ENCODE measurements around the gene KRT16.
"Not testable (repeated sequence)": the region's sequence is repeated elsewhere in the genome, so short reads cannot be mapped to it uniquely, and the experiment has no call there.

The KRT16 gene

DNA sequence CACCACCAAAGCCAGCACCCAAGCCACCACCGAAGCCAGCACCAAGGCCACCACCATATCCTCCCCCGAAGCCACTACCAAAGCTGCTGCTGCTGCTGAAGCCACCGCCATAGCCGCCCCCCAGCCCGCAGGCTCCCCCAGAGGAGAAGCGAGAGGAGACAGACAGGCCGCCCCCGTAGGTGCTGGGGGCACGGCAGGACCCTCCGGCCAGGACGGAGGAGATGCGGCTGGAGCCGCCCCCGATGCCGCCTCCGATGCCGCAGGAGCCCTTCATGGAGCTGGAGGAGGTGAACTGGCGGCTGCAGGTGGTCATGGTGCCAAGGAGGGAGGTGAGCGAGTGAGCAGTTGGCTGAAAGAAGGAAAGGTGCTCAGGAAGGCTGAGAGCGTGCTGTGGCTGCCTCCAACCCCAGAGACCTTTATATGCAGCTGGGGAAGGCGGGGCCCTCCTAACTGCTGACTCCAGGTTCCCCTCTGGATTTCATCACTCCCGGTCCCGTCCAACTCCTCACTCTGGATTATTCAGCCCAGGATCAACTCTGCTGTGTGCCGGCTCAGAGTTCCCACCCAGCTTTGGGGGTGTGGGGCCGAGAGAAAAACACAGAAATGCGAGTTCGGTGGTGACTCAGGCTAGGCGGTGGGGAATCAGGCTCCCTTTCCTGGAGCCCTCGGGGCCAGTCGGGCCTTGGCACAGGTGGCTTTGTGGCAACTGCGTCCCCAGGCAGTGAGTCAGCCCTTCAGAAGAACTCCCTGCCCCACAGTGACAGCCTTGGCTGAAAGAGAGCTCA lies at the start of gene KRT16:
Gene KRT16, minus strand, starts transcription at position 392 of the 785 bp plus-strand sequence. Its CDS starts 79 bp downstream, at position 313.
- H3K4me3 Mint-ChIP-seq, H3K27ac Mint-ChIP-seq, H3K27me3 Mint-ChIP-seq: not testable (repeated sequence)

DNA sequence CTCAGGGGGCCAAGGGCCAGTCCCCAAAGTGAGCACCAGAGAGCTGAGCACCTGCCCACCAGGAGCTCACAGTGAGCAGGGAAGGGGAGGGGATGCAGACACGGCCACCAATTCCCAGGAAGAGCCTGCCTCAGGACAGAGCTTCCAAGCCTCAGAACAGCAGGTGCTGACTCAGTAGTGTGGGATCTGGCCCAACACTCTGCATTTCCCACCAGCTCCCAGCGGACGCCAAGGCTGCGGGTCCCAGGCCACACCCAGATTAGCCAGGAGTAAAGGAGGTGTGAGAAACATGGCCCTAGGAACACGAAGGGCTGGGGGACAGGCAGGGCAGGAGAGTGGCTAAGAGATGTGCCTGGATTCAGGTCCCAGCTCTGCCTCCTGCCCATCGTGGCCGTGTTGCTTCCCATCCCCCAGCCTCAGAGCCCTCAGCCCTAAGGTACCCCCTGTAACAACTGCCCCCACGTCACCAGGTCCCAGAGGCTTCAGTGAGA lies 47.7 kb upstream of the KRT16 start:
- H3K4me3 Mint-ChIP-seq, result no peak overlapping the region

More for the DNA sequence above, at the start of gene KRT16:
- H3K9me3 Mint-ChIP-seq (ENCODE audit: low read depth); H3K4me1 Mint-ChIP-seq (ENCODE audit: low read depth); H3K36me3 Mint-ChIP-seq: not testable (repeated sequence)

GRCh38 chr17:41659427-41660212 lies 47.1 kb upstream of the KRT16 start:
- Mint-ChIP-seq H3K27me3 (no peaks in the 10 kb centered on the region), H3K27ac (no peak overlapping the region), H3K4me1 (ENCODE audit: low read depth) (peaks cover 4% of the 10 kb centered on the region), H3K36me3 (no peaks in the 10 kb centered on the region), H3K4me3 (no peak overlapping the region), H3K9me3 (ENCODE audit: low read depth) (no peaks in the 10 kb centered on the region)

More for the DNA sequence above, 47.7 kb upstream of the KRT16 start:
- Mint-ChIP-seq H3K27me3 (no peaks in the 10 kb centered on the region), H3K36me3 (no peaks in the 10 kb centered on the region), H3K4me1 (ENCODE audit: low read depth) (peaks cover 7% of the 10 kb centered on the region), H3K27ac (no peak overlapping the region), H3K9me3 (ENCODE audit: low read depth) (no peaks in the 10 kb centered on the region)

DNA sequence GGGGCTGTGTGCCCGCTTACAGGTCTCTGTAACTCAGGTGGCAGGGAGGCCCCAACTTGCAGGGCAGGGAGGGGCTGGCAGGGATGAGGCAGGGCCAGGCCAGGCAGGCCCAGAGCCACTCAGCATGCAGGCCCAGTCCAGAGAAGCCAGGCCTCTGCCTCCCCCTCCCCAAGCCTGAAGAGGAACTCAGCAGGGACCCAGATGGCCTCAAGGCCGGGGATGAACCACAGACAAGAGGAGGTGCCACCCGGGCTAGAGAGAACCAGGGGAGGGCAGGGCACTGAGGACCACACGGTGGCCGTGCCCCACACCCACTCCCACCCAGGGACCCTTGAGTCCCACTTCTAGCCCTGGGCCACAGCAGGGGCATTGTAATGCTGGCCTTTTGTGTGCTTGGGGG lies 46.3 kb upstream of the KRT16 start:
- no peak overlapping the region for H3K4me3 Mint-ChIP-seq
- no peaks in the 10 kb centered on the region for H3K36me3 Mint-ChIP-seq
- peaks cover 4% of the 10 kb centered on the region for H3K4me1 Mint-ChIP-seq (ENCODE audit: low read depth)
- no peaks in the 10 kb centered on the region for H3K9me3 Mint-ChIP-seq (ENCODE audit: low read depth)
- no peaks in the 10 kb centered on the region for H3K27me3 Mint-ChIP-seq
- no peak overlapping the region for H3K27ac Mint-ChIP-seq

GRCh38 chr17:41657936-41658335 lies 45.4 kb upstream of the KRT16 start:
- Mint-ChIP-seq H3K27ac (no peak overlapping the region), H3K9me3 (ENCODE audit: low read depth) (no peaks in the 10 kb centered on the region), H3K27me3 (no peaks in the 10 kb centered on the region), H3K4me1 (ENCODE audit: low read depth) (no peaks in the 10 kb centered on the region), H3K36me3 (no peaks in the 10 kb centered on the region), H3K4me3 (no peak overlapping the region)

DNA sequence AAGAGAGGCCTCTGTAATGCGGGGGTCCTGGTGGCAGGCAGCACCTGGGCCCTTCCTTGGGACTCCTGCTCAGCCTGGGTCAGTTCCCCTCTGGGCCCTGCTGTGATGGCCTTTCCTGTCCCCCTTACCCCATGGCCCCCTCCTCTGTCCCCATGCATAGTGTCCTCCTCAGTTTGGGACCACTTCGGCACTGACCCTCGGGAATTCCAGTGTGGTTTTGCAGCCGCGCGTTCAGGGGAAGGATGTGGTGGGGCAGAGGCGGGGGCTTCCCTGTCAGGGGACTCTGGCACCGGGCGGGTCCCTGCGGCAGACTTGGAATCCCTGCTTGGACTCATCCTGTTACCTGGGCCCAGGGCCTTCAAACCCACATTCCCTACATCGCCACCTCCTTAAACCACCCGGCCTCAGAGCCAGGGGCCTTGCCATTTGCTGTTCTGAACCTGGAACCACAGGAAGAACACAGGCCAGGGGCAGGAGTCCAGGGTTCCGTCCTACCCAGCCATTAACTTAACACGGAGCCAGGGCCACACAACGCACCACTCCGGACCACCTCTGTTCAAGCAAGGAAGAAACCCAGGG lies 44.7 kb upstream of the KRT16 start:
- no peaks in the 10 kb centered on the region for H3K4me1 Mint-ChIP-seq (ENCODE audit: low read depth)
- no peaks in the 10 kb centered on the region for H3K36me3 Mint-ChIP-seq
- H3K4me3 Mint-ChIP-seq, result no peak overlapping the region
- no peaks in the 10 kb centered on the region for H3K9me3 Mint-ChIP-seq (ENCODE audit: low read depth)
- no peaks in the 10 kb centered on the region for H3K27me3 Mint-ChIP-seq
- no peak overlapping the region for H3K27ac Mint-ChIP-seq

- Mint-ChIP-seq H3K4me1 (ENCODE audit: low read depth) (no peaks in the 10 kb centered on the region), H3K36me3 (no peaks in the 10 kb centered on the region), H3K9me3 (ENCODE audit: low read depth) (no peaks in the 10 kb centered on the region), H3K4me3 (no peak overlapping the region), H3K27ac (no peak overlapping the region), H3K27me3 (no peaks in the 10 kb centered on the region)
Measured at GRCh38 chr17:41656249-41657023, 43.9 kb upstream of the KRT16 start.

- no peaks in the 10 kb centered on the region for H3K36me3 Mint-ChIP-seq
- H3K4me1 Mint-ChIP-seq (ENCODE audit: low read depth), result no peaks in the 10 kb centered on the region
- no peak overlapping the region for H3K27ac Mint-ChIP-seq
- no peaks in the 10 kb centered on the region for H3K9me3 Mint-ChIP-seq (ENCODE audit: low read depth)
- H3K27me3 Mint-ChIP-seq, result no peaks in the 10 kb centered on the region
- H3K4me3 Mint-ChIP-seq, result no peak overlapping the region
Measured at GRCh38 chr17:41655611-41656111, 43.1 kb upstream of the KRT16 start.

- H3K4me3 Mint-ChIP-seq, result no peak overlapping the region
- no peaks in the 10 kb centered on the region for H3K36me3 Mint-ChIP-seq
- H3K27ac Mint-ChIP-seq, result no peak overlapping the region
- no peaks in the 10 kb centered on the region for H3K9me3 Mint-ChIP-seq (ENCODE audit: low read depth)
- H3K4me1 Mint-ChIP-seq (ENCODE audit: low read depth), result no peaks in the 10 kb centered on the region
- H3K27me3 Mint-ChIP-seq, result no peaks in the 10 kb centered on the region
Measured at GRCh38 chr17:41654678-41655607, 42.4 kb upstream of the KRT16 start.

DNA sequence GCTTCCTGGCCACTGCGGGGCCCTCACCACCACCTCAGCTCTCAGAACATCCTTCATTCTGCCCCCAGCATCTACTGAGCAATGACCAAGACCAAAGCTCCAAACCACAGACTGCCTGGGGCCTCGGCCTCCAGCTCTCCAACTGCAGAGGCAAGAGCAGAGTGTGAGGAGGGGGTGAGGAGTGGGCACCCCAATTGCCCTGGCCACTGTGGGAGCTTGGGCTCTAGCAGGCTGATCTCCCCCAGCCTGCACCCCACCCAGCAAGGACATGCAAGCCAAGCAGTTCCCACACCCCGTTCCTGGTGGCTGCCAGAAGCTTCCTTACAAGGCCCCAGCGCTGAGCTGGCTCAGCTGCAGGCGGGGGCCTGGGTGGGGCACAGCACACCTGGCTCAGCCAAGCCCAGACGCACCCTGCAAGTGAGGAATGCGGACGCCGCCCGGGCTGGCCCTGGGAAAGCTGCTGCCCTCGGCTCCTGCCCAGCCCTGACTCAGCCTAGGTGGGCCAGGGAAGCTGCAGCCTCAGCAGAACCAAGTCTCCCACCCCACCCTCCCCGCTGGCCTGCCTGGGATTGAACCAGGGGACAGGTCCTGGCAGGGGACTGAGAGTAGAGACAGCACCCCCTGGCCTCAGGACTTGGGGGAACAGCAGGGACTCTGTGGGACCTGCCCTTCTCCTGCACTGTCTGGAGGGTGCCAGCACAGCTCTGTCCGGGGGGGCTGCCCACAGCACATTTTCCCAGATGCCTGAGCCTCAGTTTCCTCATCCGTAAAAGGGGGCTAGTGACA lies 41.5 kb upstream of the KRT16 start:
- H3K36me3 Mint-ChIP-seq, result no peaks in the 10 kb centered on the region
- no peaks in the 10 kb centered on the region for H3K9me3 Mint-ChIP-seq (ENCODE audit: low read depth)
- H3K4me1 Mint-ChIP-seq (ENCODE audit: low read depth), result no peaks in the 10 kb centered on the region
- H3K27me3 Mint-ChIP-seq, result no peaks in the 10 kb centered on the region
- H3K4me3 Mint-ChIP-seq, result no peak overlapping the region
- no peak overlapping the region for H3K27ac Mint-ChIP-seq

- peaks cover 3% of the 10 kb centered on the region for H3K4me1 Mint-ChIP-seq (ENCODE audit: low read depth)
- no peaks in the 10 kb centered on the region for H3K9me3 Mint-ChIP-seq (ENCODE audit: low read depth)
- H3K4me3 Mint-ChIP-seq, result no peak overlapping the region
- no peaks in the 10 kb centered on the region for H3K36me3 Mint-ChIP-seq
- H3K27ac Mint-ChIP-seq, result no peak overlapping the region
- H3K27me3 Mint-ChIP-seq, result no peaks in the 10 kb centered on the region
Measured at GRCh38 chr17:41653421-41653820, 40.9 kb upstream of the KRT16 start.

- peaks cover 8% of the 10 kb centered on the region for H3K4me1 Mint-ChIP-seq (ENCODE audit: low read depth)
- no peak overlapping the region for H3K4me3 Mint-ChIP-seq
- no peak overlapping the region for H3K27ac Mint-ChIP-seq
- no peaks in the 10 kb centered on the region for H3K36me3 Mint-ChIP-seq
- no peaks in the 10 kb centered on the region for H3K27me3 Mint-ChIP-seq
- H3K9me3 Mint-ChIP-seq (ENCODE audit: low read depth), result no peaks in the 10 kb centered on the region
Measured at GRCh38 chr17:41652461-41652970, 39.9 kb upstream of the KRT16 start.
